ENCODE data around the gene ANKRD34A. TPM values are rescaled to one million over a fixed set of nuclear protein-coding genes. Genes with fewer than 3 reads are reported as not detected.
A peak's percentile ranks its signal among the peaks of the same experiment; 100 is the strongest.

The ANKRD34A gene
- total and polyA plus RNA-seq, 2 of the 4 experiments (the other 2 are of a cell fraction), result 0.90 to 1.9 TPM

GRCh38 chr1:145985502-145986439 lies 21.4 kb upstream of the ANKRD34A start:
- intact Hi-C loops (cut with micrococcal nuclease) (no loop called here), in situ Hi-C loops (cut with MboI; ENCODE audit: low sequenced_read_pairs) (no loop called here), dilution Hi-C loops (cut with HindIII; ENCODE audit: low sequenced_read_pairs, unreplicated experiment) (no loop called here)
- H3K18ac ChIP-seq (ENCODE audit: low read depth, low read length), result peak overlapping the region; percentile 75
- no peak for TF ChIP-seq CHD1 (IDR thresholded peaks at IDR 0.05; ENCODE audit: low read depth, low read length)
- peak; percentile 30; the same call in 1 of the 2 replicates for TF ChIP-seq FOS (IDR thresholded peaks at IDR 0.05; ENCODE audit: low read depth, low read length)
- peak; percentile 84 for TF ChIP-seq CEBPB (IDR thresholded peaks at IDR 0.05; ENCODE audit: low read depth, low read length)
- TF ChIP-seq NFE2L2 (IDR thresholded peaks at IDR 0.05; ENCODE audit: low read depth, low read length), result no peak
- TF ChIP-seq RAD21 (IDR thresholded peaks at IDR 0.05; ENCODE audit: low read length), result no peak
- H2BK120ac ChIP-seq (ENCODE audit: low read depth, low read length), result peak overlapping the region; percentile 94
- H3K4me3 ChIP-seq (ENCODE audit: insufficient read depth, low read depth, low read length), result no peak overlapping the region
- H3K9me1 ChIP-seq (ENCODE audit: insufficient read depth, low read length), result peaks cover 8% of the 10 kb centered on the region
- H2AK5ac ChIP-seq (ENCODE audit: low read depth, low read length), result peak overlapping the region; percentile 89
- H3K56ac ChIP-seq (ENCODE audit: extremely low read depth, insufficient read depth, low read length), result peak overlapping the region; percentile 47; the same call in 1 of the 2 replicates
- BruUV-seq (replicated peaks), result no TSS peak
- peak overlapping the region; percentile 91 to 95 for H4K8ac ChIP-seq (ENCODE audit: low read depth in 2 of 2, low read length in 2 of 2)
- peak overlapping the region; percentile 7; the same call in 1 of the 2 replicates for H3K4me2 ChIP-seq (ENCODE audit: low read depth, low read length)
- DNase-seq (peak; percentile 73), ATAC-seq (ENCODE audit: low read depth) (peak; percentile 52)
- H3K9me3 ChIP-seq (ENCODE audit: control insufficient read depth, insufficient read depth, low read length), result no peaks in the 10 kb centered on the region
- H4K91ac ChIP-seq (ENCODE audit: insufficient read depth, low read depth, low read length), result peak overlapping the region; percentile 89
- no peaks in the 10 kb centered on the region for H4K20me1 ChIP-seq (ENCODE audit: insufficient read depth, low read length)
- H3K4me1 ChIP-seq (ENCODE audit: control insufficient read depth, insufficient read depth, low read length), result peaks cover 13% of the 10 kb centered on the region
- H3K27ac ChIP-seq (ENCODE audit: insufficient read depth, low read length), result peak overlapping the region; percentile 65
- no peak overlapping the region; the same call in 1 of the 2 replicates for H3K9ac ChIP-seq (ENCODE audit: low read depth, low read length)
- peak overlapping the region; percentile 83 for H4K5ac ChIP-seq (ENCODE audit: low read depth, low read length)
- CTCF ChIA-PET, result no interaction called here
- peak overlapping the region; percentile 61 for H2BK5ac ChIP-seq (ENCODE audit: low read depth, low read length, poor library complexity, severe bottlenecking)
- H3K14ac ChIP-seq (replicated peaks; ENCODE audit: low read depth, low read length), result peak overlapping the region; percentile 93
- H3K36me3 ChIP-seq (ENCODE audit: control insufficient read depth, insufficient read depth, low read length), result no peaks in the 10 kb centered on the region
- H2BK20ac ChIP-seq (ENCODE audit: low read depth, low read length), result peak overlapping the region; percentile 80
- peak overlapping the region; percentile 83 for H2BK15ac ChIP-seq (ENCODE audit: low read depth, low read length)
- H3K79me1 ChIP-seq (ENCODE audit: low read depth in 1 of 2, low read length in 2 of 2), result peaks cover 0 to 4% of the 10 kb centered on the region in 2 experiments; a peak in 1 of 4 replicates
- H3K27me3 ChIP-seq (ENCODE audit: control insufficient read depth, insufficient read depth, low read length), result no peaks in the 10 kb centered on the region
- peak overlapping the region; percentile 78 for H3K23ac ChIP-seq (ENCODE audit: low read depth, low read length)
- WGBS, 2 experiments (ENCODE audit: extremely low coverage in 2 of 2, insufficient read length in 1 of 2), result no CpG with 5 or more reads among the region's 15 CpGs
- POLR2A ChIA-PET (ENCODE audit: unreplicated experiment), result no interaction called here
- H3K4ac ChIP-seq (ENCODE audit: low read depth, low read length), result peak overlapping the region; percentile 94
- peak overlapping the region; percentile 75 for H2AFZ ChIP-seq (replicated peaks; ENCODE audit: low read length, poor library complexity)
- H2AK9ac ChIP-seq (replicated peaks; ENCODE audit: low read depth, low read length, poor library complexity), result peak overlapping the region; percentile 65

All from IMR-90 (cell line).